HUES6 (cell line): ENCODE measurements around the gene ID1.
"Not testable (repeated sequence)": the region's sequence is repeated elsewhere in the genome, so short reads cannot be mapped to it uniquely, and the experiment has no call there.

Experiments used
- H3K27ac ChIP-seq: 2 replicates; pipeline ENCODE4 v1.7.0; 2013; ENCODE audit warnings: low read depth, mild to moderate bottlenecking, low read length, inconsistent platforms
- H3K27me3 ChIP-seq: 2 replicates; pipeline ENCODE4 v1.6.1; 2013; ENCODE audit warnings: low read length; ENCODE audit not compliant: control insufficient read depth, insufficient read depth
- H3K36me3 ChIP-seq: 2 replicates; pipeline ENCODE4 v1.6.1; 2013; ENCODE audit warnings: low read length; ENCODE audit not compliant: control insufficient read depth, insufficient read depth
- H3K4me1 ChIP-seq: 2 replicates; pipeline ENCODE4 v1.6.1; 2013; ENCODE audit warnings: low read length; ENCODE audit not compliant: control insufficient read depth, insufficient read depth
- H3K4me3 ChIP-seq: 2 replicates; pipeline ENCODE4 v1.5.1; 2013; ENCODE audit warnings: low read depth, low read length
- H3K9ac ChIP-seq: one replicate; pipeline ENCODE4 v1.6.1; 2013; ENCODE audit warnings: mild to moderate bottlenecking, low read length
- H3K9me3 ChIP-seq: 2 replicates; pipeline ENCODE4 v1.6.1; 2013; ENCODE audit warnings: low read depth, low read length; ENCODE audit not compliant: control insufficient read depth, insufficient read depth

Gene ID1

GRCh38 chr20:31626534-31626933, 21.4 kb downstream of the ID1 start:
- H3K36me3 ChIP-seq, H3K27ac ChIP-seq, H3K9ac ChIP-seq: not testable (repeated sequence)

GRCh38 chr20:31628057-31628456, 23.0 kb downstream of the ID1 start:
- not testable (repeated sequence) for H3K9ac ChIP-seq, H3K4me3 ChIP-seq, H3K27me3 ChIP-seq, H3K9me3 ChIP-seq, H3K4me1 ChIP-seq, H3K27ac ChIP-seq, H3K36me3 ChIP-seq

More at GRCh38 chr20:31626534-31626933, 21.4 kb downstream of the ID1 start:
- not testable (repeated sequence) for H3K9me3 ChIP-seq, H3K4me3 ChIP-seq, H3K4me1 ChIP-seq, H3K27me3 ChIP-seq

- Histone ChIP-seq H3K9ac (no peak overlapping the region), H3K36me3 (no peaks in the 10 kb centered on the region), H3K9me3 (no peaks in the 10 kb centered on the region), H3K27ac (no peak overlapping the region), H3K4me1 (no peaks in the 10 kb centered on the region), H3K27me3 (no peaks in the 10 kb centered on the region), H3K4me3 (no peak overlapping the region)
These were observed 25.2 kb downstream of the ID1 start for GRCh38 chr20:31630187-31630790.

DNA sequence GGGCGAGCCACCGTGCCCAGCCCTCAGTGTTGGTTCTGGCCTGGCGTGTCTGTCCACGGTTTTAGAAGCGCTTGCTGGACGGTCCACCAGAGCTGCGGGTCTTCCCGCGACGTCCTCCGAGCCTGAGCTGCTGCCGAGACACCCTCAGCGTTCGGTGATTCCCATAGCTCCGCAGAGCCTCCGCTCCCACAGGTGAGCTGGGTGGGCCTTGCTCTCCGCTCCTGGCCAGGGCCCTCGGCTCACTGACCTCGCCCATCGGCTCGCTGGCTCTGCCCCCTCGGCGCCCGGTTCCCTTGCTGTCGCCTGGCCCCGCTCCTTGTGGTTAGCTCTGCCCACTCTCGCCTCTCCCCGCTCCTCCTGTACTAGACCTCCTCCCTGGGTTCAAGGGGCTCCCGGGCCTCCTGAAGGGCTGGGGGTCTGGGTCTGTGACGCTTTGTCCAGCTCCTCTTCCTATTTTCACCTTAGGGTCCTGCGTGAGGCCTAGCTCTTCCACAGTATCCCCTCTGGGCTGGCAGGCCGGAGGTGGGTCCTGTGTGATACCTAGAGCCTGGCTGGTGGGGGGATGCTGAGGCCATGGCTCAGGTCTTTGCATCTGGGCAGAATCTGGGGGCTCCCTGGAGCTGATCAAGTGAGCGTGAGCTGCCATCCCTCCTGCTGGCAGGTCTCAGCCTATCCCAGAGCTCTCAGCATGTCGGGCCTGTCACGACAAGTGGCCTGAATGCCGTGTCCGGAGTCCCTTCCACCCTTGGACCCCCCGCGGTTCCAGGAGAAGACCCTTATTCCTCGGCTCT, 27.7 kb downstream of the ID1 start:
- no peak overlapping the region for H3K27ac ChIP-seq
- no peaks in the 10 kb centered on the region for H3K27me3 ChIP-seq
- H3K4me3 ChIP-seq = no peak overlapping the region
- no peaks in the 10 kb centered on the region for H3K4me1 ChIP-seq
- no peaks in the 10 kb centered on the region for H3K36me3 ChIP-seq
- H3K9ac ChIP-seq = no peak overlapping the region
- H3K9me3 ChIP-seq = no peaks in the 10 kb centered on the region

GRCh38 chr20:31633339-31633914, 28.3 kb downstream of the ID1 start:
- H3K27ac ChIP-seq = no peak overlapping the region
- H3K36me3 ChIP-seq = no peaks in the 10 kb centered on the region
- no peaks in the 10 kb centered on the region for H3K9me3 ChIP-seq
- peaks cover 3% of the 10 kb centered on the region; the same call in 1 of the 2 replicates for H3K4me1 ChIP-seq
- no peak overlapping the region for H3K4me3 ChIP-seq
- H3K27me3 ChIP-seq = no peaks in the 10 kb centered on the region
- H3K9ac ChIP-seq = no peak overlapping the region

DNA sequence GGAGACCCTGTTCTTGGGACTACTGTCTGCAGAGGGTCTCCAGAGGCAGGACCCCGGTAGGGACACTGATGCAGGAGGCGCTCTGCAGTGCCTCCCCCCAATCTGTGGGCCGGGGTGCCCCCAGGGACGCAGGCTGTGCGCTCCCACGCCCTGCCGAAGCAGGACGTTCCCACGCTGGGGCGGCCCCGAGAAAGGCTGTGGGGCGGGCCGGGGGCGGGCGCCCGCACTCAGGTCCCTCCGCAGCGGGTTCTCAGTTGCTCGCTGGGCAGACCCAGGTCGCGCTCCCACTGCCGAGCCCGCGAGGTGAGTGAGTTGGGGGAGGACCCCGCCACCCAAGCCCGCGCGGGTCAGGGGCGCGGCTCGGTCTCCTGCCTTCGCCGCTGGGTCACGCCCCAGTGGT, 32.6 kb downstream of the ID1 start, which contains the start of gene COX4I2:
Gene COX4I2, plus strand, starts transcription at position 253 of the 400 bp plus-strand sequence. CDS start 1,106 bp downstream, outside the sequence.
- no peak within 1 kb of the TSS for H3K4me3 ChIP-seq
- no peak within 1 kb of the TSS for H3K9ac ChIP-seq
- H3K27ac ChIP-seq = no peak within 1 kb of the TSS
- no peaks in the 10 kb centered on the region for H3K27me3 ChIP-seq
- H3K9me3 ChIP-seq = no peaks in the 10 kb centered on the region
- peaks cover 3% of the 10 kb centered on the region; the same call in 1 of the 2 replicates for H3K4me1 ChIP-seq
- H3K36me3 ChIP-seq = no peaks in the 10 kb centered on the region

DNA sequence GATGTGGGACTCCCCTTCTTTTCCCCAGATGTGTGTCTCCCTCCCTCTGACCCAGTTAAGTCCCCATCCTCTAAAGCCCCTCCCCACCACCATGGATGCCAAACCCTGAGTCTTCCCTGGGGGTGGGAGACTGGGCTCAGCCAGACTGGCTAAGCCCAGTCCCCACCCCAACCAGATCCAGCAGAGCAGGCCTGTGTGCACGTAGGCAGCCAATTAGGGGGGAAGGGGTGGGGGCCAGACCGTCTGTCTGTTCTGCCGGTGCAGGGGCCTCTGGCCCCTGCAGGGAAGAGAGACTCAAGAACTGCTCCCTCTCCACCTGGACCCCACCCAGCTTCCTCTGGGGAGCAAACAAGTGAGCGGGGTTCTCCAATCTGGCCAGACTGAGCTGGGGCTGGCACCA, 33.2 kb downstream of the ID1 start:
- H3K27me3 ChIP-seq = no peaks in the 10 kb centered on the region
- H3K4me3 ChIP-seq = no peak overlapping the region
- H3K27ac ChIP-seq = no peak overlapping the region
- H3K9me3 ChIP-seq = no peaks in the 10 kb centered on the region
- no peak overlapping the region for H3K9ac ChIP-seq
- H3K4me1 ChIP-seq = peaks cover 3% of the 10 kb centered on the region; the same call in 1 of the 2 replicates
- no peaks in the 10 kb centered on the region for H3K36me3 ChIP-seq

DNA sequence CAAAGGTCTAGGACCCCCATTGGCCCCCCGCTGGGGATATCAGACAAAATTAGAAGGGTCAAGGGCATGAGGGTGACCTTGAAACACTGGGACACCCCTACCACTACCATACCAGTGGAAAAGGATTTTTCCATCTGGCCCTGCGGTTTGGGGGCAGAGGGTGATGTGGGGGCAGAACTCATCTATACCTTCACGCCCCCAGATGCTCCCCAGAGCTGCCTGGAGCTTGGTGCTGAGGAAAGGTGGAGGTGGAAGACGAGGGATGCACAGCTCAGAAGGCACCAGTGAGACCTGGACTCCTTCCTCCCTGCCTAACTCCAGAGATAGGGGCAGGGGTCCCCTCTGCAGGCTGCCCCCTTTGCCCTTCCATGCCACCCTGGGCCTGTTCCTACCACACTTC, 33.7 kb downstream of the ID1 start:
- no peak overlapping the region for H3K9ac ChIP-seq
- no peaks in the 10 kb centered on the region for H3K27me3 ChIP-seq
- no peak overlapping the region for H3K4me3 ChIP-seq
- no peaks in the 10 kb centered on the region for H3K9me3 ChIP-seq
- H3K36me3 ChIP-seq = no peaks in the 10 kb centered on the region
- H3K27ac ChIP-seq = no peak overlapping the region
- peaks cover 3% of the 10 kb centered on the region; the same call in 1 of the 2 replicates for H3K4me1 ChIP-seq

GRCh38 chr20:31640259-31640658, 35.2 kb downstream of the ID1 start:
- Histone ChIP-seq H3K9ac (no peak overlapping the region), H3K9me3 (no peaks in the 10 kb centered on the region), H3K27ac (no peak overlapping the region), H3K27me3 (no peaks in the 10 kb centered on the region), H3K4me1 (peaks cover 6% of the 10 kb centered on the region; the same call in 1 of the 2 replicates), H3K4me3 (no peak overlapping the region), H3K36me3 (no peaks in the 10 kb centered on the region)

DNA sequence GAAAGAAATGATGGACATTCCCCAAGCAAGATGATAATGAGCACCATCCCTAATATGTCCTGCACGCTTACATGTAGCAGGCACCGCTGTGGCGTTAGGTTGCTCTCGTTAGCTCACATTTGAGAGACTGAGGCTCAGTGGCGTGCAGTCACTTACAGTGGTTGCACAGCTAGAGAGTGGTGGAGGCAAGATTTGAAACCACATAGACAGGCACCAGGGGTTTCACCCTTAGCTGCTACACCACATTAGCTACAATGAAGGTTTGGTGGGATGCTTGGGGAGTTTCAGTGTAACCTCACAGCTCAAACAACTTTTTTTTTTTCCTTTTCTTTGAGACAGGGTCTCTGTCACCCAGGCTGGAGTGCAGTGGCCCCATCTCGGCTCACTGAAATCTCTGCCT, 36.3 kb downstream of the ID1 start:
- H3K9ac ChIP-seq = no peak overlapping the region
- no peaks in the 10 kb centered on the region for H3K27me3 ChIP-seq
- H3K27ac ChIP-seq = no peak overlapping the region
- H3K4me3 ChIP-seq = no peak overlapping the region
- H3K36me3 ChIP-seq = no peaks in the 10 kb centered on the region
- no peaks in the 10 kb centered on the region for H3K9me3 ChIP-seq
- peaks cover 6% of the 10 kb centered on the region; the same call in 1 of the 2 replicates for H3K4me1 ChIP-seq

DNA sequence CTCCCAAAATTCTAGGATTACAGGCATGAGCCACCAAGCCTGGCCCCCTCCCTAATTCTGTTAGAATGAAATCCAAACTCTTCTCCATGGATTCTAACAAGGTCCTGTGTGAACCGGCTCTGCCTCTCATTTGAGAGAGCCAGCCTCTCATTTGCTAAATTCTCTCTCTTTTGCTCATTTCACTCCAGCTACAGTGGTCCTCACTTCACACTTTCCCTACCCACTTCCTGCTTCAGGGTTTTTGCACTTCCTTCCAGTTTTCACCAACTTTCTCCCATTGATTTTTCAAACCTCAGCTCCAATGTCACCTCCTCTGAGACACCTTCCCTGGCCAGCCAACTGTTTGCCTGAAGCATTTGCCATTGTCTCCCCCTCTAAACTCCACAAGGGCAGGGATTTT, 37.7 kb downstream of the ID1 start:
- Histone ChIP-seq H3K4me1 (peaks cover 6% of the 10 kb centered on the region; the same call in 1 of the 2 replicates), H3K9me3 (no peaks in the 10 kb centered on the region), H3K4me3 (no peak overlapping the region), H3K27ac (no peak overlapping the region), H3K9ac (no peak overlapping the region), H3K27me3 (no peaks in the 10 kb centered on the region), H3K36me3 (no peaks in the 10 kb centered on the region)
